K562 (cell line): ENCODE measurements around the gene ANAPC16. TPM values are rescaled to one million over a fixed set of nuclear protein-coding genes. Genes with fewer than 3 reads are reported as not detected.

ENCODE experiments used
- CCNT2 ChIP-seq: IDR thresholded peaks from 2 replicates; pipeline ENCODE4 v1.6.1; 2011; ENCODE audit warnings: borderline replicate concordance, low read depth, mild to moderate bottlenecking, moderate library complexity, mixed read lengths, low read length; ENCODE audit not compliant: insufficient read length; ENCODE audit errors: extremely low read depth
- CHD1 ChIP-seq: fragments of 200-600 bp; sonication (generic); IDR thresholded peaks from one replicate; pipeline ENCODE4 v1.6.1; 2012; ENCODE audit warnings: mild to moderate bottlenecking, moderate library complexity, low read length, inconsistent platforms
- ETS2 ChIP-seq: IDR thresholded peaks from 2 replicates; pipeline ENCODE4 v1.6.1; 2016; ENCODE audit warnings: borderline replicate concordance, missing genetic modification characterization, mild to moderate bottlenecking, moderate library complexity, missing compliant biosample characterization; ENCODE audit not compliant: poor library complexity, severe bottlenecking
- L3MBTL2 ChIP-seq: fragments of 450-650 bp; IDR thresholded peaks from 2 replicates; pipeline ENCODE4 v1.6.1; 2016; ENCODE audit warnings: mild to moderate bottlenecking, moderate library complexity
- OTX1 ChIP-seq: fragments of 450-650 bp; formaldehyde crosslinking; IDR thresholded peaks from 2 replicates; pipeline ENCODE4 v1.4.0; 2022; ENCODE audit warnings: mild to moderate bottlenecking
- POLR2A ChIP-seq: fragments of 450-650 bp; conservative IDR thresholded peaks from 2 replicates; pipeline ENCODE4 v1.6.1; 2016
- USF2 ChIP-seq: sonication (generic); formaldehyde crosslinking; IDR thresholded peaks from 2 replicates; pipeline ENCODE4 v1.5.0; 2020; ENCODE audit warnings: missing genetic modification reagents
- ZNF395 ChIP-seq: fragments of 200-800 bp; sonication (Bioruptor generic); IDR thresholded peaks from 2 replicates; pipeline ENCODE4 v1.6.1; 2017; ENCODE audit warnings: missing genetic modification characterization, missing compliant biosample characterization
- ZNF583 ChIP-seq: fragments of 250-450 bp; sonication (Bioruptor Pico); IDR thresholded peaks from 2 replicates; pipeline ENCODE4 v1.4.0; 2020
- polyA plus RNA-seq, 8 experiments: library from polyadenylated mRNA; depleted of rRNA in 4 of 8; stranded (reverse) in 5 of 8; unstranded in 3 of 8; fragments of >200 nt; fragmentation: Nextera tagmentation in 2 of 8; fragmentation: Illumina TruSeq in 1 of 8; extraction: Ambion mirVana in 2 of 8; extraction: Trizol in 1 of 8; gene quantifications; 2 replicates each; pipeline versions ENCODE4 v1.2.1 to v1.2.3, GENCODE V29; 2011 to 2014; ENCODE audit warnings: inconsistent platforms in 1 of 8, missing spikeins in 1 of 8
- total RNA-seq, 7 experiments: library from RNA; depleted of rRNA in 6 of 7; stranded (reverse); fragments of >200 nt in 6 of 7; fragmentation: Illumina TruSeq in 2 of 7; extraction: Trizol in 2 of 7; gene quantifications; 2 replicates each; pipeline versions ENCODE4 v1.2.1 to v1.2.3, GENCODE V29; 2011 to 2021; ENCODE audit warnings: low replicate concordance in 1 of 7
- TF ChIP-seq, protein P1 (sequence below): fragments of 450-650 bp; formaldehyde crosslinking; IDR thresholded peaks from 2 replicates; pipeline ENCODE4 v1.4.0; 2020; ENCODE audit warnings: mild to moderate bottlenecking, moderate library complexity
- TF ChIP-seq, protein P2 (sequence below): fragments of 200-800 bp; sonication (Bioruptor generic); IDR thresholded peaks from 2 replicates; pipeline ENCODE4 v1.6.1; 2016; ENCODE audit warnings: missing genetic modification characterization, missing compliant biosample characterization
- TF ChIP-seq, protein P3 (sequence below): fragments of 450-650 bp; IDR thresholded peaks from 2 replicates; pipeline ENCODE4 v1.6.1; 2016; ENCODE audit warnings: missing biosample characterization, missing genetic modification characterization
- TF ChIP-seq, protein P4 (sequence below): fragments of 450-650 bp; IDR thresholded peaks from 2 replicates; pipeline ENCODE4 v1.7.1; 2018; ENCODE audit warnings: mild to moderate bottlenecking, low read depth; ENCODE audit not compliant: partially characterized antibody

Gene ANAPC16
- total and polyA plus RNA-seq, 9 of the 15 experiments (the other 6 are each of a cell fraction or from before 2014, with no cell fraction given): 42.6 to 208 (median 108) TPM

DNA sequence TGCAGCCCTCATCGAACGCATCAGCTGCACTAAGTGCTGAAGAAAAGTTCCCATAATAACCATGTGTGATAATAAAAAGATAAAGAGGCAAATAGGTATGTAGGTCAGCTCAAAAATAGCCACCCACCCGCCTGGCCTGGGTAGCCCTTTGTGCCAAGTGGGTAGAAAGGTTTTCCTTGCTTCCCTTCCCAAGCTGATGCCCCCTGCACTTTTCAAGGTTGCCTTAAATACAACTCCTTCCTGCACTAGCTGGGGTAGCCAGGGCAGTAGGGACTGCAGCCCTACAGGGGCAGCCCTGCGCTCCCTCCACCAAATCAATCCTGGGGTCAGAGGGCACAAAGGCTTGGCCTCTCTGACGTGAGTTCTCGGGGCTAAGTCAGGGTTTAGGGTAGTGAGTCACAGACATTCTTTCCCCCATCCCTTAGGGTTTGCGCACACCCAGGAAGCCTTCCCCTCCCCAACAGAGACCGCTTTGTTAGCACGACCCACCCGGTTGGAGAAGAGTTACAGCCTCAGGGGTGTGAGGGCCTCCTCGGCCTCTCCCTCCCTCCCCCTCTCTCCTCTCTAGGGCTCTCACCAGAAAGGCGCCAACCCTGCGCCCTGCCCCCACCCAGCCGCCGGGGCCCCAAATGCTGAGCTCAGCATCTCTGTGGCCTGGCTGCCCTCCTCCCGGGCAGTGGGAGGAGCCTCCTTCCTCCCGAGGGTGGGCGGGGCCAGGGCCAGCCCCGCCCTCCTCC, 44.6 kb downstream of the ANAPC16 start (continued):
- TF ChIP-seq, protein P1, sequence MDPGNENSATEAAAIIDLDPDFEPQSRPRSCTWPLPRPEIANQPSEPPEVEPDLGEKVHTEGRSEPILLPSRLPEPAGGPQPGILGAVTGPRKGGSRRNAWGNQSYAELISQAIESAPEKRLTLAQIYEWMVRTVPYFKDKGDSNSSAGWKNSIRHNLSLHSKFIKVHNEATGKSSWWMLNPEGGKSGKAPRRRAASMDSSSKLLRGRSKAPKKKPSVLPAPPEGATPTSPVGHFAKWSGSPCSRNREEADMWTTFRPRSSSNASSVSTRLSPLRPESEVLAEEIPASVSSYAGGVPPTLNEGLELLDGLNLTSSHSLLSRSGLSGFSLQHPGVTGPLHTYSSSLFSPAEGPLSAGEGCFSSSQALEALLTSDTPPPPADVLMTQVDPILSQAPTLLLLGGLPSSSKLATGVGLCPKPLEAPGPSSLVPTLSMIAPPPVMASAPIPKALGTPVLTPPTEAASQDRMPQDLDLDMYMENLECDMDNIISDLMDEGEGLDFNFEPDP (CRISPR knock-in tag): peak; percentile 71; the same call in 1 of the 2 replicates
- TF ChIP-seq ETS2 (tag) (no peak), ZNF395 (CRISPR knock-in tag) (peak; percentile 78; the same call in 1 of the 2 replicates), CCNT2 (peak; percentile 24), POLR2A (peak; percentile 54), OTX1 (CRISPR knock-in tag) (peak; percentile 79; the same call in 1 of the 2 replicates), L3MBTL2 (peak; percentile 6; the same call in 1 of the 2 replicates), ZNF583 (CRISPR knock-in tag) (peak; percentile 83; the same call in 1 of the 2 replicates), USF2 (CRISPR knock-in tag) (no peak), CHD1 (no peak)
- TF ChIP-seq, protein P2, sequence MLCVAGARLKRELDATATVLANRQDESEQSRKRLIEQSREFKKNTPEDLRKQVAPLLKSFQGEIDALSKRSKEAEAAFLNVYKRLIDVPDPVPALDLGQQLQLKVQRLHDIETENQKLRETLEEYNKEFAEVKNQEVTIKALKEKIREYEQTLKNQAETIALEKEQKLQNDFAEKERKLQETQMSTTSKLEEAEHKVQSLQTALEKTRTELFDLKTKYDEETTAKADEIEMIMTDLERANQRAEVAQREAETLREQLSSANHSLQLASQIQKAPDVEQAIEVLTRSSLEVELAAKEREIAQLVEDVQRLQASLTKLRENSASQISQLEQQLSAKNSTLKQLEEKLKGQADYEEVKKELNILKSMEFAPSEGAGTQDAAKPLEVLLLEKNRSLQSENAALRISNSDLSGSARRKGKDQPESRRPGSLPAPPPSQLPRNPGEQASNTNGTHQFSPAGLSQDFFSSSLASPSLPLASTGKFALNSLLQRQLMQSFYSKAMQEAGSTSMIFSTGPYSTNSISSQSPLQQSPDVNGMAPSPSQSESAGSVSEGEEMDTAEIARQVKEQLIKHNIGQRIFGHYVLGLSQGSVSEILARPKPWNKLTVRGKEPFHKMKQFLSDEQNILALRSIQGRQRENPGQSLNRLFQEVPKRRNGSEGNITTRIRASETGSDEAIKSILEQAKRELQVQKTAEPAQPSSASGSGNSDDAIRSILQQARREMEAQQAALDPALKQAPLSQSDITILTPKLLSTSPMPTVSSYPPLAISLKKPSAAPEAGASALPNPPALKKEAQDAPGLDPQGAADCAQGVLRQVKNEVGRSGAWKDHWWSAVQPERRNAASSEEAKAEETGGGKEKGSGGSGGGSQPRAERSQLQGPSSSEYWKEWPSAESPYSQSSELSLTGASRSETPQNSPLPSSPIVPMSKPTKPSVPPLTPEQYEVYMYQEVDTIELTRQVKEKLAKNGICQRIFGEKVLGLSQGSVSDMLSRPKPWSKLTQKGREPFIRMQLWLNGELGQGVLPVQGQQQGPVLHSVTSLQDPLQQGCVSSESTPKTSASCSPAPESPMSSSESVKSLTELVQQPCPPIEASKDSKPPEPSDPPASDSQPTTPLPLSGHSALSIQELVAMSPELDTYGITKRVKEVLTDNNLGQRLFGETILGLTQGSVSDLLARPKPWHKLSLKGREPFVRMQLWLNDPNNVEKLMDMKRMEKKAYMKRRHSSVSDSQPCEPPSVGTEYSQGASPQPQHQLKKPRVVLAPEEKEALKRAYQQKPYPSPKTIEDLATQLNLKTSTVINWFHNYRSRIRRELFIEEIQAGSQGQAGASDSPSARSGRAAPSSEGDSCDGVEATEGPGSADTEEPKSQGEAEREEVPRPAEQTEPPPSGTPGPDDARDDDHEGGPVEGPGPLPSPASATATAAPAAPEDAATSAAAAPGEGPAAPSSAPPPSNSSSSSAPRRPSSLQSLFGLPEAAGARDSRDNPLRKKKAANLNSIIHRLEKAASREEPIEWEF: 0 out of 2 replicates have a peak, but pooled peaks have one; percentile 71
- TF ChIP-seq, protein P3, sequence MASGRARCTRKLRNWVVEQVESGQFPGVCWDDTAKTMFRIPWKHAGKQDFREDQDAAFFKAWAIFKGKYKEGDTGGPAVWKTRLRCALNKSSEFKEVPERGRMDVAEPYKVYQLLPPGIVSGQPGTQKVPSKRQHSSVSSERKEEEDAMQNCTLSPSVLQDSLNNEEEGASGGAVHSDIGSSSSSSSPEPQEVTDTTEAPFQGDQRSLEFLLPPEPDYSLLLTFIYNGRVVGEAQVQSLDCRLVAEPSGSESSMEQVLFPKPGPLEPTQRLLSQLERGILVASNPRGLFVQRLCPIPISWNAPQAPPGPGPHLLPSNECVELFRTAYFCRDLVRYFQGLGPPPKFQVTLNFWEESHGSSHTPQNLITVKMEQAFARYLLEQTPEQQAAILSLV (tag): peak; percentile 79
- TF ChIP-seq, protein P4, sequence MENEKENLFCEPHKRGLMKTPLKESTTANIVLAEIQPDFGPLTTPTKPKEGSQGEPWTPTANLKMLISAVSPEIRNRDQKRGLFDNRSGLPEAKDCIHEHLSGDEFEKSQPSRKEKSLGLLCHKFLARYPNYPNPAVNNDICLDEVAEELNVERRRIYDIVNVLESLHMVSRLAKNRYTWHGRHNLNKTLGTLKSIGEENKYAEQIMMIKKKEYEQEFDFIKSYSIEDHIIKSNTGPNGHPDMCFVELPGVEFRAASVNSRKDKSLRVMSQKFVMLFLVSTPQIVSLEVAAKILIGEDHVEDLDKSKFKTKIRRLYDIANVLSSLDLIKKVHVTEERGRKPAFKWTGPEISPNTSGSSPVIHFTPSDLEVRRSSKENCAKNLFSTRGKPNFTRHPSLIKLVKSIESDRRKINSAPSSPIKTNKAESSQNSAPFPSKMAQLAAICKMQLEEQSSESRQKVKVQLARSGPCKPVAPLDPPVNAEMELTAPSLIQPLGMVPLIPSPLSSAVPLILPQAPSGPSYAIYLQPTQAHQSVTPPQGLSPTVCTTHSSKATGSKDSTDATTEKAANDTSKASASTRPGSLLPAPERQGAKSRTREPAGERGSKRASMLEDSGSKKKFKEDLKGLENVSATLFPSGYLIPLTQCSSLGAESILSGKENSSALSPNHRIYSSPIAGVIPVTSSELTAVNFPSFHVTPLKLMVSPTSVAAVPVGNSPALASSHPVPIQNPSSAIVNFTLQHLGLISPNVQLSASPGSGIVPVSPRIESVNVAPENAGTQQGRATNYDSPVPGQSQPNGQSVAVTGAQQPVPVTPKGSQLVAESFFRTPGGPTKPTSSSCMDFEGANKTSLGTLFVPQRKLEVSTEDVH: peak; percentile 48
